GM23338 (cell line): ENCODE measurements around the gene ABCC5. TPM values are rescaled to one million over a fixed set of nuclear protein-coding genes. Genes with fewer than 3 reads are reported as not detected.

Experiments
- CREB1 ChIP-seq: fragments of 250-450 bp; sonication (Bioruptor Pico); IDR thresholded peaks from 2 replicates; pipeline ENCODE4 v1.5.0; 2020; ENCODE audit warnings: low read depth, mild to moderate bottlenecking, moderate library complexity
- EZH2 ChIP-seq: fragments of 200-600 bp; sonication (generic); IDR thresholded peaks from one replicate; pipeline ENCODE4 v1.8.0; 2017; ENCODE audit warnings: antibody characterized with exemption, mild to moderate bottlenecking, low read depth; ENCODE audit not compliant: unreplicated experiment
- EZH2phosphoT487 ChIP-seq: fragments of 200-600 bp; sonication (generic); IDR thresholded peaks from one replicate; pipeline ENCODE4 v1.8.1; 2018; ENCODE audit warnings: antibody characterized with exemption; ENCODE audit not compliant: unreplicated experiment
- JUNB ChIP-seq: IDR thresholded peaks from one replicate; pipeline ENCODE4 v1.6.1; 2016; ENCODE audit warnings: antibody characterized with exemption; ENCODE audit not compliant: unreplicated experiment
- POLR2AphosphoS5 ChIP-seq: IDR thresholded peaks from 2 replicates; pipeline ENCODE4 v1.6.1; 2016; ENCODE audit warnings: antibody characterized with exemption, low read depth
- STAT1 ChIP-seq: IDR thresholded peaks from one replicate; pipeline ENCODE4 v1.6.1; 2016; ENCODE audit warnings: antibody characterized with exemption; ENCODE audit not compliant: unreplicated experiment
- ZNF114 ChIP-seq: fragments of 250-450 bp; sonication (Bioruptor Pico); IDR thresholded peaks from 2 replicates; pipeline ENCODE4 v1.5.0; 2020; ENCODE audit warnings: mild to moderate bottlenecking, moderate library complexity
- polyA plus RNA-seq: library from polyadenylated mRNA; unstranded; fragments of >200 nt; fragmentation: Nextera tagmentation; extraction: Ambion mirVana; gene quantifications from 2 replicates; pipeline ENCODE4 v1.2.1, GENCODE V29; 2016
- total RNA-seq: library from RNA; depleted of rRNA; stranded (reverse); fragments of >200 nt; shearing (Covaris generic); gene quantifications from 2 replicates; pipeline ENCODE4 v1.2.3, GENCODE V29; 2014
- TF ChIP-seq, protein P1 (sequence below): fragments of 250-450 bp; sonication (Bioruptor Pico); IDR thresholded peaks from 2 replicates; pipeline ENCODE4 v1.5.0; 2020; ENCODE audit warnings: mild to moderate bottlenecking, moderate library complexity
- TF ChIP-seq, protein P2 (sequence below): IDR thresholded peaks from 2 replicates; pipeline ENCODE4 v1.6.1; 2016; ENCODE audit warnings: antibody characterized with exemption
- TF ChIP-seq, protein P3 (sequence below), 2 experiments: fragments of 200-600 bp in 1 of 2; sonication (generic) in 1 of 2; conservative IDR thresholded peaks; 2 replicates each; pipeline versions ENCODE4 v1.5.1 to v1.6.1; 2016 to 2017; ENCODE audit warnings: antibody characterized with exemption in 2 of 2, low read depth in 2 of 2, mild to moderate bottlenecking in 2 of 2, moderate library complexity in 1 of 2

ABCC5 gene
- total and polyA plus RNA-seq, 2 experiments from 2014 or later: 14.0 to 39.9 TPM

DNA sequence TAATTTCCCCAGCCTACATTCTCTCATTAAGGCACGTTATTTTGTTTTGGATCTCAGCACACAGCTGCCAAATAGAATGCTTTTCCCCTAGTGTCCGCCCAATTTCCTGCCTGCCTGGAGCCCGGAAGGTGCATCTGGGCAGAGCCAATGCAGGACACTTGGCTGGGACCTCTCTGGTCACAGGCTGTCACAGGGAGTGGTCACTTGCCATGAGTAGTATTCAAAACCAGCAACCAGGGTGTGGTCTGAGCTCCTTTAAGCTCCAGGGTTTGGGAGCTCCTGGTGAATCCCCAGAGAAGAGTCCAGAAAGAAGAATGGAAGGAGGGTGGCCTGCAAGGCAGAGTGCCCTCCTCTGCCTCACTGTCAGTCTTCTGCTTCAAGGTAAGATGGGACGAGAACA, 35.1 kb upstream of the ABCC5 start, which contains the start of gene HTR3C (continued):
- TF ChIP-seq, protein P1, sequence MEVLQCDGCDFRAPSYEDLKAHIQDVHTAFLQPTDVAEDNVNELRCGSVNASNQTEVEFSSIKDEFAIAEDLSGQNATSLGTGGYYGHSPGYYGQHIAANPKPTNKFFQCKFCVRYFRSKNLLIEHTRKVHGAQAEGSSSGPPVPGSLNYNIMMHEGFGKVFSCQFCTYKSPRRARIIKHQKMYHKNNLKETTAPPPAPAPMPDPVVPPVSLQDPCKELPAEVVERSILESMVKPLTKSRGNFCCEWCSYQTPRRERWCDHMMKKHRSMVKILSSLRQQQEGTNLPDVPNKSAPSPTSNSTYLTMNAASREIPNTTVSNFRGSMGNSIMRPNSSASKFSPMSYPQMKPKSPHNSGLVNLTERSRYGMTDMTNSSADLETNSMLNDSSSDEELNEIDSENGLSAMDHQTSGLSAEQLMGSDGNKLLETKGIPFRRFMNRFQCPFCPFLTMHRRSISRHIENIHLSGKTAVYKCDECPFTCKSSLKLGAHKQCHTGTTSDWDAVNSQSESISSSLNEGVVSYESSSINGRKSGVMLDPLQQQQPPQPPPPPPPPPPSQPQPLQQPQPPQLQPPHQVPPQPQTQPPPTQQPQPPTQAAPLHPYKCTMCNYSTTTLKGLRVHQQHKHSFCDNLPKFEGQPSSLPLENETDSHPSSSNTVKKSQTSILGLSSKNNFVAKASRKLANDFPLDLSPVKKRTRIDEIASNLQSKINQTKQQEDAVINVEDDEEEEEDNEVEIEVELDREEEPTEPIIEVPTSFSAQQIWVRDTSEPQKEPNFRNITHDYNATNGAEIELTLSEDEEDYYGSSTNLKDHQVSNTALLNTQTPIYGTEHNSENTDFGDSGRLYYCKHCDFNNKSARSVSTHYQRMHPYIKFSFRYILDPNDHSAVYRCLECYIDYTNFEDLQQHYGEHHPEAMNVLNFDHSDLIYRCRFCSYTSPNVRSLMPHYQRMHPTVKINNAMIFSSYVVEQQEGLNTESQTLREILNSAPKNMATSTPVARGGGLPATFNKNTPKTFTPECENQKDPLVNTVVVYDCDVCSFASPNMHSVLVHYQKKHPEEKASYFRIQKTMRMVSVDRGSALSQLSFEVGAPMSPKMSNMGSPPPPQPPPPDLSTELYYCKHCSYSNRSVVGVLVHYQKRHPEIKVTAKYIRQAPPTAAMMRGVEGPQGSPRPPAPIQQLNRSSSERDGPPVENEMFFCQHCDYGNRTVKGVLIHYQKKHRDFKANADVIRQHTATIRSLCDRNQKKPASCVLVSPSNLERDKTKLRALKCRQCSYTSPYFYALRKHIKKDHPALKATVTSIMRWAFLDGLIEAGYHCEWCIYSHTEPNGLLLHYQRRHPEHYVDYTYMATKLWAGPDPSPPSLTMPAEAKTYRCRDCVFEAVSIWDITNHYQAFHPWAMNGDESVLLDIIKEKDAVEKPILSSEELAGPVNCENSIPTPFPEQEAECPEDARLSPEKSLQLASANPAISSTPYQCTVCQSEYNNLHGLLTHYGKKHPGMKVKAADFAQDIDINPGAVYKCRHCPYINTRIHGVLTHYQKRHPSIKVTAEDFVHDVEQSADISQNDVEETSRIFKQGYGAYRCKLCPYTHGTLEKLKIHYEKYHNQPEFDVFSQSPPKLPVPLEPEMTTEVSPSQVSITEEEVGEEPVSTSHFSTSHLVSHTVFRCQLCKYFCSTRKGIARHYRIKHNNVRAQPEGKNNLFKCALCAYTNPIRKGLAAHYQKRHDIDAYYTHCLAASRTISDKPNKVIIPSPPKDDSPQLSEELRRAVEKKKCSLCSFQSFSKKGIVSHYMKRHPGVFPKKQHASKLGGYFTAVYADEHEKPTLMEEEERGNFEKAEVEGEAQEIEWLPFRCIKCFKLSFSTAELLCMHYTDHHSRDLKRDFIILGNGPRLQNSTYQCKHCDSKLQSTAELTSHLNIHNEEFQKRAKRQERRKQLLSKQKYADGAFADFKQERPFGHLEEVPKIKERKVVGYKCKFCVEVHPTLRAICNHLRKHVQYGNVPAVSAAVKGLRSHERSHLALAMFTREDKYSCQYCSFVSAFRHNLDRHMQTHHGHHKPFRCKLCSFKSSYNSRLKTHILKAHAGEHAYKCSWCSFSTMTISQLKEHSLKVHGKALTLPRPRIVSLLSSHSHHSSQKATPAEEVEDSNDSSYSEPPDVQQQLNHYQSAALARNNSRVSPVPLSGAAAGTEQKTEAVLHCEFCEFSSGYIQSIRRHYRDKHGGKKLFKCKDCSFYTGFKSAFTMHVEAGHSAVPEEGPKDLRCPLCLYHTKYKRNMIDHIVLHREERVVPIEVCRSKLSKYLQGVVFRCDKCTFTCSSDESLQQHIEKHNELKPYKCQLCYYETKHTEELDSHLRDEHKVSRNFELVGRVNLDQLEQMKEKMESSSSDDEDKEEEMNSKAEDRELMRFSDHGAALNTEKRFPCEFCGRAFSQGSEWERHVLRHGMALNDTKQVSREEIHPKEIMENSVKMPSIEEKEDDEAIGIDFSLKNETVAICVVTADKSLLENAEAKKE: no peak
- TF ChIP-seq POLR2AphosphoS5 (no peak), CREB1 (CRISPR knock-in tag) (no peak), EZH2 (no peak), STAT1 (no peak), JUNB (no peak), EZH2phosphoT487 (no peak), ZNF114 (CRISPR knock-in tag) (no peak)
- TF ChIP-seq, protein P2, sequence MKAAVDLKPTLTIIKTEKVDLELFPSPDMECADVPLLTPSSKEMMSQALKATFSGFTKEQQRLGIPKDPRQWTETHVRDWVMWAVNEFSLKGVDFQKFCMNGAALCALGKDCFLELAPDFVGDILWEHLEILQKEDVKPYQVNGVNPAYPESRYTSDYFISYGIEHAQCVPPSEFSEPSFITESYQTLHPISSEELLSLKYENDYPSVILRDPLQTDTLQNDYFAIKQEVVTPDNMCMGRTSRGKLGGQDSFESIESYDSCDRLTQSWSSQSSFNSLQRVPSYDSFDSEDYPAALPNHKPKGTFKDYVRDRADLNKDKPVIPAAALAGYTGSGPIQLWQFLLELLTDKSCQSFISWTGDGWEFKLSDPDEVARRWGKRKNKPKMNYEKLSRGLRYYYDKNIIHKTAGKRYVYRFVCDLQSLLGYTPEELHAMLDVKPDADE: no peak
- TF ChIP-seq, protein P3, sequence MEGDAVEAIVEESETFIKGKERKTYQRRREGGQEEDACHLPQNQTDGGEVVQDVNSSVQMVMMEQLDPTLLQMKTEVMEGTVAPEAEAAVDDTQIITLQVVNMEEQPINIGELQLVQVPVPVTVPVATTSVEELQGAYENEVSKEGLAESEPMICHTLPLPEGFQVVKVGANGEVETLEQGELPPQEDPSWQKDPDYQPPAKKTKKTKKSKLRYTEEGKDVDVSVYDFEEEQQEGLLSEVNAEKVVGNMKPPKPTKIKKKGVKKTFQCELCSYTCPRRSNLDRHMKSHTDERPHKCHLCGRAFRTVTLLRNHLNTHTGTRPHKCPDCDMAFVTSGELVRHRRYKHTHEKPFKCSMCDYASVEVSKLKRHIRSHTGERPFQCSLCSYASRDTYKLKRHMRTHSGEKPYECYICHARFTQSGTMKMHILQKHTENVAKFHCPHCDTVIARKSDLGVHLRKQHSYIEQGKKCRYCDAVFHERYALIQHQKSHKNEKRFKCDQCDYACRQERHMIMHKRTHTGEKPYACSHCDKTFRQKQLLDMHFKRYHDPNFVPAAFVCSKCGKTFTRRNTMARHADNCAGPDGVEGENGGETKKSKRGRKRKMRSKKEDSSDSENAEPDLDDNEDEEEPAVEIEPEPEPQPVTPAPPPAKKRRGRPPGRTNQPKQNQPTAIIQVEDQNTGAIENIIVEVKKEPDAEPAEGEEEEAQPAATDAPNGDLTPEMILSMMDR (conservative IDR thresholded peaks at IDR 0.05; ENCODE audit: low read depth in 2 of 2): no peak
